ENCODE measurements around the gene CDCA4.
A peak's percentile ranks its signal among the peaks of the same experiment; 100 is the strongest.

Gene CDCA4

DNA sequence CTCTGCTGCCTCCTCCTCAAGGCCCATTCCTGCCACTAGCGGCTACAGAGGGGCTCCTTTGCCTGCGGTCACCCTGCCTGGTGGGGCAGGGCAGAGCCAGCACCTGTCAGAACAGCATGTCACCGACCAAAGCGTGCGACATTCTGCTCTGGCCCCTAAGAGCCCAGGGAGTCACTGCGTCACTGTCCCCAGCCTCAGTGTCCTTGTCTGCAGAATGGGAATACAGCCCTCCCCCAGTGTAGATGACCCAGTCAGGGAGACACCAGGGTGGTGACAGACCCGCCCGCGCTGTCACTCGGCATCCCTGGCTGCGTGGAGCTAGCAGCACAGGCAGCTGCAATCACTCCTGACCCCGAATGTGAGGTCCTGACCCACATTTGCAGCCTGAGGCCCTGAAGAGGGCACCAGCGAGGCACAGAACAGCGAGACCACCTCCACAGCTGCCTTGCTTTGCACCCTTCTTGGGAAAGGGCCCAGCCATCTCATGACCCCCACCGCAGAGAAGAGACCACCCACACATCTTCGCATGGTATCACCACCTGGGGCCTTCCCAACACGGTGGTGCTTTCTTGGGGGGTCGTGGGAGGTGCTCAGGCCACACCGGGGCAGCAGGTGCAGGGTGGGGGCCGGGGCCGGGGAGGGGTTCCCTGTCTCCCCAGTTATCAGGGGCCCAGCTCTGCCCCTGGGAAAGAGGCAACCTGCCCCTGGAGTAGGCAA, 45.2 kb downstream of the CDCA4 start:
- no peak for DNase-seq (ENCODE audit: low spot score)

DNA sequence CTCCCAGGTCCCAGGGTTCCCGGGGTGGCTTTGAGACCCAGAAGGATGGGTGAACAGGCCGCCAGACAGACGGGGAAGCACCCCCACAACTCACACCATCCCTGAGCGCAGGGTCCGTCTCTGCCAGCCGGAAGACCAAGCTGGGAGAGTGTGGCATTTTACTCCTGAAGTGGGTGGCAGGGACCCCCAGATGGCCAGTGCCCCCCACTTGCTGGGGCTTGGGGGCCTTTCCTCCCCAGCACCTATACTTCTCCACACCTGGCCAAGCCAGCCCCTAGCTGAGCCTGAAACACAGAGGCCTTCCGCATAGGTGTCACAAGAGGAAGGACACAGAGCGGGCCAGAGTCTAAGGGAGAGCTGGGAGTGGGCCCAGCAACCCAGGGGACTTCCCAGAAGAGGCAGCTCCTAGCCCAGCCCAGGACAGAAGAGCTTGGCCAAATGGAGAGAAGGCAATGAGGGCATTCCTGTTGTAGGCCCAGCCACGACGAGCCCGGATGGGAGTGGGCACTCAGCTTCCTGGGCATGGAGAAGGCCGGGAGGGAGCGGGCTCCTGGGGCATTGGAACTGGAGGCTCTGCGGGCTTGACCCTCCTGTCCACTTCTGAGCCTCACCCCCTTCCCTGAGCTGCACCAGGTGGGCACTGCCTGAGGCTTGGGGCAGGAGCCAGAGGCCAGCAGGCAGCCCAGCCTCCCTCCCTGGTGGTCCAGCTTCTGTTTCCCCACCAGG, 46.1 kb downstream of the CDCA4 start:
- no peak for DNase-seq (ENCODE audit: low spot score)

DNA sequence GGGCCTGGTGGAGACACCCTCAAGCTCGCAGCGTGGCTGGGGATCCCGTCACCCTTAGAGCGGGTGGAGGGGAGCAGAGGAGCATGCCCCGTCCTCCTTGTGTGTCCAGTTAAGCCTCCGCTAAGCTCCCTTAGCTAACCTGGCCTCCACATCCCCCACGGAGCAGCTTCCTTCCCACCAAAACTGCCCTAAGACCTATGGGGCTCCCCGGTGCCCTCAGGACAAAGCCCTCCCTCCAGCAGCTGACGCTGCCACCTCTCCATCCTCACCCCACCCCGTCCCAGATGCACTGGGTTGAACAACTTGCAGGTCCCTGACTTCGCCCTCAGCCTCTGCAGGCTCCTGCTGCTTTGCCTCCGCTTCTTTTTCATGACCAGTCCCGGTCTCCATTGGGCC, 46.7 kb downstream of the CDCA4 start:
- DNase-seq (ENCODE audit: low spot score) = no peak

DNA sequence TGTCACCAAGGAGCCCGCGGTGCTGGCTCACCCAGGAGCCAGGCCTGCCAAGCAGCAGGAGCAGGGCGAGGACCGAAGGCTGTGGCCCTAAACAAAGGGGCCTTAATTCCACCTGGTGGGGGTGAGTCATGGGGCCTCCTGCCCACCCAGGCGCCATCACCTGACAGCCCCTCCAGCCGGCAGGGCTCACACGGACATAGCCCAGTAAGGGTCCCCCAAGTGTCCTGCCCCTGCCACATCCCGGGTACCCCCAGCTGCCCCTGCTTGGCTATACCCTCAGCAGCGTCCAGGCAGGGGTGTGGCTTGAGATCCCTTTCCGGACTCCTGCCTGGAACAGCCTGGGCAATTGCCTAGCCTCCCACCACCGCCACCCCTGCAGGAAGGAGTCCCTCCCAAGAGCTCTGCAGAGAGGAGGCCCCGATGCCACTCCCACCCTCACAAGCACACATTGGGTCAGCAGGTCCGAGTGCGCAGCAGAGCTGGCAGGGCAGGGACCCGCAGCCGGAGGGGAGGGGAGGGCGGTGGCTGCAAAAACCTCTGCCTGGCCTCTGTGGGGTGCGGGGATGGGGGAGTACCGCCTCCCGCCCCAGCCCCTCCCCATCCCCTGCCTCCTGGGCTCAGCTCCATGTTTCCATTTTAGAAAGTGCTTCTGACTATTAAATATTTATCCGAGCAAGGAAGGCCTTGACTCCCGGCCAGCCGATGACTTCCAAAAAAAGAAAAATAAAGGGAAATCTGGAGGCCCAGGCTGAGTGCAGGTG, 47.3 kb downstream of the CDCA4 start:
- DNase-seq (ENCODE audit: low spot score) = peak; percentile 66

DNA sequence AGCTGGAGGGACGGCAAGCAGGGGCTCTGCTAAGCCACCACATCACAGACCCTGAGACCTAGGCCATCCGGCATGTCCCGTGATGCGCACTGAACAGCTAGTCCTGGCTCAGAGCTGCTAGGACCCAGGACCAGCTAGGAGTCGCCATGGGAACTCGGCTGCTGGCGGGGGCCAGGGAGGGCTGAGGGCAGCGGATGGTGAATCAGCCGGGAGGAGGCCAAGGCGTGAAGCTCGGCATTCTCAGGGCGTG, 47.8 kb downstream of the CDCA4 start:
- peak; percentile 96 for DNase-seq (ENCODE audit: low spot score)

DNA sequence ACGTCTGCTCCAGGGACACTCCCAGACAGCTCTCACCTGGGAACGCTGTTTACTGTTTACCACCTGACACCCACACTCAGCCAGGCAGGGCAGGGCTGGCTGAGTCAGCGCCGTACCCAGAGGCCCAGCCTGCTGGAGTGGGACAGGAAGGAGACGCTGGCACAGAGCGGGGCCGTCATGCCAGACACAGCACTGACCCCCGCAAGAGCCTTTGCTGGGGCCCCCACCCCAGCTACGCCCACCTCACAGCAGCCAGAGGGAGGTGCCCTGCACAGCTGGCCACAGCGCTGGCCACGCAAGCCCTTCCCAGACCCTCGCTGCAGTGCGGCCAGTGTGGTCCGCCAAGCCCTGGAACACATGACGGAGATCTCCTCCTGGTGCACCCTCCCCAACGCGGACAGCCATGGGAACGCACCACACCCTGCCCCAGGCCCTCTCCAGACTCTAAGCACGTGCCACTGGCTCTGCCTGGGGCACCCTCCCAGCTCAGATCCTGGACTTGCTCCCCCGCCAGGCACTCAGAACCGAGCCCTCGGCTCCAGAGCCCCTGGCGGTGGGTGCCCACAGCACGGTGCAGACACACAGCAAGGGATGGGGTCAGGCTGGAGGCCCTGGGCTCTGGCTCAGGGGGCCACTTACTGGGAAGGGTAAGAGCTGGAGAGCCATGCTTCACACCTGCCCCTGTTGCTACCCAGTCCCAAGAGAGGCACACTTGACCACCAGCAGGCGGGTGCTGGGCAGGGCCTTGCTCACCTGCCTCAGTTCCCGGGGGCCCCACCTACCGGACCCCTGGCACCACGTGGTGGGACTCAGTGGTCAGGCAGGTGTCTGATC, 48.4 kb downstream of the CDCA4 start:
- DNase-seq (ENCODE audit: low spot score) = no peak

DNA sequence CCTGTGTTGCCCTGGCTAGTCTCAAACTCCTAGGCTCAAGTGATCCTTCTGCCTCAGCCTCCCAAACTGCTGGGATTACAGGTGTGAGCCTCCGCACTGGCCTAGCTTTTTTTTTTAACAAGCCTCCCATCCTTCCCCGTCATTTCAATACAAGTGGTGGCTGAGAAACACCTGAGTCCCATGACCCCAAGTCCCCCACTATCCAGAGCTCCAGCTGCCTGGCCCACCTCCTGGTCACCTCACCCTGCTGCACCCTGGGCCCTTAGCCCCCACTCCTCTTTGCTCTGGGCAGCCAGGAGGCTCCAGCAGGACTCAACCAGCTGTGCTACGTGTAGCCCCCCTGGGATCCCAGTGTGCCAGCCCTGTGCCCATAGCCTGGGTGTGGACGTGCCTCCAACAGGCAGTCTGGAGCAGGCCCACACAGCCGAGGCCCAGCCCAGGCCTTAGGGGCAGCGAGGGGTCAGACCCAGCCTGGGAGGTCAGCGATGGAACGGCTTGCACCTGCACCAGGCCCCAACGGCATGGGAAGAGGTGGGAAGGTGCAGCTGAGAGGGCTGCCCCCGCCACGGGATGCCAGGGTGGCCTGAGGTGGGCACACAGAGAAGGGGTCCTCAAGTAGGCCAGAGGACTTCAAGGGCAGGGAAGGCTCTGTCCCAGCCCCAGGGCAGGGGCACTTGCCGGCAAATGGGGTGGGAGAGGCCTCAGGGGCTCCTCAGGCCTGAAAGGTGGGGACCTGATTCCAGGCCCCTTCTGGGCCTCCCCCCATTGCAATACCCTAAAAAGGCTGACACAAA, 49.2 kb downstream of the CDCA4 start:
- no peak for DNase-seq (ENCODE audit: low spot score)

DNA sequence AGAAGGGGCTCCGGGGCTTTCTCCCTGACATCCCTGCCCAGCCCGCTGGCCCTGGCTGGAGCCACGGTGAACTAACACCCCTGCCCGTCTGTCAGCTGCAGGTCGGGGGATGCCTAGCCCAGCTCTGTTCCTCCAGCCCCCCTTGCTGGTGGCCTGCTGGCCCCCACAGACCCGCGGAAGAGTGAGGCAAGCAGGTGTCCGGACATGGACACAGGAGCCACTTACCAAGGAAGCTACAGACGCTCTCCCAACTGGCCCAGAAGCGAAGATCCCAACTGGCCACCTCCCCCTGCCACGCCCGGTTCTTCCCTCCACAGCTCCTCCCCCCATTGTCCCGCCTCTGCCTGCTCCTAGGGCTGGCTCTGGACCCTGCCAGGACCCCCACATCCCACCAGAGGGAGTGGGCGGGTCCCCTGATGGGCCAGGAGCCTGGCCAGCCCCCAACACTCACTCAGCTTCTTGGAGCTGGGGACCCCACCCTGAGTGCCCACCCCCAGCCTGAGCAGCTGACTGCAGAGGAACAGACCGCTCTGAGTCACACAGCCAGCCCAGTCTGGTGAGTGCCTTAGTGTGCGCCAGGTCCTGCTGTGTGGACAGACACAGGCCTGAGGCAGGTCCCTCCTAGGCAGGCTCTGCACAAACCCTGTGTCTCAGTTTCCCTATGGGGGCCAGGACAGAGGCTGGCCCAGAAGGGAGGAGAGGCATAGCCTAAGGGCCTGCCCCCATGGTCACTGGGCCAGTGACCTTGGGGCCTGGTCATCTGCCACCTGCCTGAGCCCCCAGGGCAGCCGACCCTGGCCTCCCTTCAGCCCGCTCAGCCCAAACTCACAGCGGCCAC, 50.4 kb downstream of the CDCA4 start:
- peak; percentile 76 for DNase-seq (ENCODE audit: low spot score)

DNA sequence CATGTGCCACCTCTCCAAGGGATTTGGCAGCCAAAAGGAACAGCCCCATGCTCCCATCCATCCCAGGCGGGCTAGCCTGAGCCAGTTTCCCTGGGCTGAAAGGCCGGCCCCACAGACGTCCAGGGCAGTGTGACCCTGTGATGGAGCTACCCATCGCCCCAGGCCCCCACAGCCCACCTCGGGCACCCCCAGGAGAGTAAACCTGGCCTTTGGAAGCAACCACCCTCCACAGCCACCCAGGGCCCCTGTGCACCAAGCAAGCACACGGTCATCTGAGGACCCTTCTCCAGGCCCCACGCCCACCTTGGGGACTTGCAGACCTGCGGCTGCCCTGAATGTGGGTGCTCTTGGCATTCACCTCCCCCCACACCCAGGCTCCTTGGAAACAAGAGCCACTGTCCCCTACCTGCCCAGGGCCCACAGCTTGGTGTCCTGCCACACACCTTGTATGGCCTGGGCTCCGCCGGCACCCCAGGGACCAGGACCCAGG, 51.1 kb downstream of the CDCA4 start:
- DNase-seq (ENCODE audit: low spot score) = no peak

DNA sequence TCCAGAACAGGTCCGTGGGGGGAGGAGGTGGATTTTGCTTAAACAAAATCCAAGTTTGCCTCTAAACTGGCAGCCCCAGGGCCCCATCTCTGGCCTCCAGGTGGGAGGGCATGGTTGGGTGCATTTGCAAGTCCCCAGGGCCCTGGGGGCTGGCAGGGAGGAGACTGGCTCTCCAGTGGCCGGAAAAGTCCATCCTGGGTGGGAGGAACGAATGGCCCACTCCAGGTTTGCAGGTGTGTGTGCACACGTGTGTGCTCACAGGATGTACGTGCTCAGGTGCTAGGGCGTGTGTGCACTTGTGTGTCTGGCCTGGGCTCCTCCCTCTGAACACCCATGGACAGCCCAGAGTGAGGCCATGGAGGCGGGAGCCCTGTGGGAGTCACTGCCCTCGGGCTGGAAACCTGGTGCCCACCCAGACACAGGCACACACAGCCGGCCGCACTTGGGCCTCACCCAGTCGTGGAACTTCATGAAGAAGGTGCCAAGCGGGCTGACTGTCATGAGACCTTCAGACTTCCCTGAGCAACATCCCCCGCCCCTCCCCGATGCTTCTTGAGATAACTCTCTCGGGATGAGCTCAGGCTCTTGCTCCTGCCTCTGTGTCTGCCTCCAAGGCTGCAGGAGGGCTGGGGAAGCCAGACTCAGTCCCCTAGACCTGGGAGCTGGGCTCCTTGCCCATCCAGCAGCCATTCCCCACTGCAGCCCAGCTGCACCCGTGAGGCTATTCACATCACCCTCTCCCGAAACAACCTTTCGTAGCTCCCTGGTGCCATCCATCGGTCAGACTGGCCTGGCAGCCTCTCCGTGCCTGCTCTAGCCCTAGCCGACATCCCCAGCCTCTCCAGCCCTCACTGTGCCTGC, 52.1 kb downstream of the CDCA4 start:
- DNase-seq (ENCODE audit: low spot score) = no peak

DNA sequence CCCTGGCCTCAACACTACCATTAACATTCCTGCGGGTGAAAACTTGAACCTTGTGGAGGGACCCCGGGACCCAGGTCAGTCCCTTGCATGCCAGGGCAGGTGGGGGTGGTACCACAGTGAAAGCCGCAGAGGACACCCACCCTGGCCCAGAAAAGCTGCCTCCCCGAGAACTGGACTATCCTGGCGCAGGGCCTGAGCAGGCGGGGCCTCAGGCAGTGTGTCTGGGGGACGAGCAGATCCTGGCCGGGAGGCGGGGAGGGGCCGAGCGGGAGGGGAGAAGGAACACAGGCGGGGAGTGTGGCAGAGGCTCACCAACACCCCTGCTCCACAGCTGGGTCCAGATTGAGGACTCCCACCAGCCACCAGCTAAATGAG, 52.7 kb downstream of the CDCA4 start:
- DNase-seq (ENCODE audit: low spot score) = no peak

DNA sequence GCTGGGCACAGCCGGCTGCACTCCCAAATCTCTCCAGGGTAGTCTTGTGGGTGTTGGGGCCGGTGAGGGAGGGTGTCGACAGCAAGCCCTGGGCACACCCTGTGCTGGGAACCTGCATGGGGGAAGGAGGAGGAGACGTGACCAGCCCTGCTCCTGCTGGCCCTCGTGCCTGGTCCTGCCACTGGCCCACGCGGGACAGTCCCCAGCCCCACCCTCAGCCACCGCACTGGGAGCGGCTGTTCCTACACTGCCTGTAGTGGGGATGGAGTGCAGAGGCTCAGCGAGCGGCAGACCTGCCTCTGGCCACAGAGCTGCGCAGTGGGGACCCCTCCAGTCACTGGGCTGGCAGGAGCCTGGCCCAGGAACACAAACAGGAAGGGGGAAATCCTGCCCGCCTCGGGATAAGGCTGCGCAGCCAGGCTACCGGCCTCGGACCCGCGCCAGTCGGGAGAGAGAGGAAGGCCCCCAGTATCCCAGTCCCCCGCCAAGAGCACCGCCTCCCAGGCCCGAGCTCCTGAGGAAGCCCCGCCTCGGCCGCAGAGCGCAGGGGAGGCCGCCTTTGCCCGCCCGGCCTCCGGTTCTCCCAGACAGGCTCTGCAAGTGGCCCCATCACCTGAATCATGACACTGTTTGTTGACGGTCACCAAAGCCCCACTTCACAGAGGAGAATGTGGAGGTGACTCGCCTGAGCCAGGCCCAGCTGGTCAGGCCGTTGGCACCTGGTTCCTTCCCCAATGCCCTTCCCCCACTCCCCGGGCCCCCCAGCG, 53.3 kb downstream of the CDCA4 start:
- DNase-seq (ENCODE audit: low spot score) = no peak

DNA sequence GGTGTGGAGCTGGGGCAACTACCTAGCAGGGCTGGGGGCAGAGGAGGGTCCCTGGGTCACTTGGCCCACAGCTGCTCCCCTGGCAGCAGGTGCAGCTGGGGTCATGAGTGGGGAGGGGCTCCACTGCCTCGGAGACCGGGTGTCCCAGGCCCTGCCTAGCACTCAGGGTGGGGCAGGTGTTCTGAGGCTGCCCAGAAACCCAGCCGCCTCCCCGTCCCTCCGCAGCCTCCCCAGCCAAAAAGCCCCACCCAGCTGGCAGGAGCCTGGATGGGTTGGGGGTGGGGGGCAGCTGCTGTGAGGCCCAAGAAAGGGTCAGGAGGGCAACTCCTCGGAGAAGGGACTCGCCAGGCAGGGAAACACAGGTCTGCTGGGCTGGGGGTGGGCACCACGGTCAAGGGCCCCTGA, 53.9 kb downstream of the CDCA4 start:
- no peak for DNase-seq (ENCODE audit: low spot score)

DNA sequence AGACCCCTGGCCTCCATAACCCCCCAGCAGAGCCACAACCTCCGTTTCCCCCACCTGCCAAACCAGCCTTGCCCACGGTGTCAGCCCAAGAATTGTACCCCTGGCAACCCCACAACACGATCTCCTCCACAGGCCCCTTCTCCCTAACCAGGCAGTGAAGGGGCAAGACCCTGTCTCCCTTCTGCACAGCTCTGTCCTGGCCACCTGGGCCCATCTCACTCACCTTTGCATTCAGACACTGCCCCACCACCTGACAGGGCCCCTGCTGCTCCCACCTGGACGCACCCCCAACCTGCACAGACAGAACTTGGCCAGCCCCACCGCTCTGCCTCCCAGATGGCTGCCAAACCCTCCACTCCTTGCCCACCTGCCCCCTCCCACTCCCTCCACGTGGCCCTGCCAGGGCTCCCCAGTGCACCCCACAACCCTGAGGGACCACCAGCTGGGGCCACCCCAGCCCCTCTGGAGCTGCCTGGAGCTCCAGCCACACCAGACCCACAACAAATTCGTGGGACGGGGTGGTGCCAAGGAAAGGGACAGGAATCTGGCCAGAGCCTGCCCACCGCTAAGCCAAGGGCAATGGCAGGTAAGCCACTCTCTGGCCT, 54.5 kb downstream of the CDCA4 start:
- DNase-seq (ENCODE audit: low spot score) = no peak

DNA sequence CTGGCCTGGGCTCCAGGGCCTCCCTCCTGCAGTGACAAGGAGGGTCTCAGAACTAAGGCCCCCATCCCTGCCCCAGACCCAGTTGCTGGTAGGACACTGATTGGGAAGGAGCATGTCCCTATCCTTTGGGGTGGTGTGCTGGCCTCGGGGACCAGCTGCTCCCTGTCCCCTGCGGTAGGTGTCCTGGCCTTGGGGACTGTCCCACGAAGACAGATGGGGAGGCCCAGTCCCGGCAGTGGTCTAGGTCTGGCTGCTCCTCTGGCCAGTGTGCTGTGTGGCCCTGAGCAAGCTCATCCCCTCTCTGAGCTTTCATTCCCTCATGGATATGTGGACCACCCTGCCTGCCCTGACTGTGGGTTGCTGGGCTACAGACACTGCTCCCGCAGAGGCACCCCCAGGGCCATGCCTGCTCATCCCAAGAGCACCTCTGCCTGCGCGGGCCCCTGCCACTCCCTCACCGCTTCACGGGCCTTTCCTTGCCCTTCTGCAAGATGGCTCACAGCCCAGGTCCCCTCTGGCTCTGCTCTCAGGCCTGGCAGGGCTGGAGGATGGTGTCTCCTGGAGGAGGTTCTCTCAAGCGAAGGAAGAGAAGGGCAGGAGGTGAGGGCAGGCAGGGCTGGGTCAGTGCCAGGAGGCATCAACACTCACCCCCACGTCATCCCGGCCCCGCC, 55.2 kb downstream of the CDCA4 start:
- DNase-seq (ENCODE audit: low spot score) = no peak

DNA sequence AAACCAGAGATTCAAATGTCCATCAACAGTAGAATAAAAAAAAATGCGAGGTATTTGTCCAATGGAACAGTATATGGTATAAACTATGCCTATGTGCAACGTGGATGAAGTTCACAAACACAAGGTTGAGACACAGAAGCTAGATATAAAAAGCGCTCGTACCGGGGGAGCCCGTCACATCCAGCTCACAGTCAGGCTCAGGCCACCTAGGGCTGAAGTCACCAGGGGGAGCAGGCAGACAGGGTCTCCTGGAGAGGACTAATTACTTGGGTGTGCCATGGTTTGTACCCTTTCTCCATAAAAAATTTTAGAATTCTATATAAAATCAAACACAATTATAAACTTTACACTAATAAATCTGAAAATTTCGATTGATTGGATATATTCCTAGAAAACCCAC, 56.3 kb downstream of the CDCA4 start:
- no peak for DNase-seq (ENCODE audit: low spot score)
